Left lung (tissue), 10 donors: Measurements from ENCODE around the gene TFF2. TPM values are rescaled to one million over a fixed set of nuclear protein-coding genes. Genes with fewer than 3 reads are reported as not detected.
A peak's percentile ranks its signal among the peaks of the same experiment; 100 is the strongest.

Source experiments
- ATAC-seq: fragments of 200-7000 bp; cut with Tn5 transposase; one replicate; pipeline ENCODE4 v1.9.1; 2020; ENCODE audit warnings: moderate library complexity
- DNase-seq, 4 donors: peaks; one replicate each; pipeline ENCODE4 v3.0.0-alpha.2; 2013 to 2020
- H3K27ac ChIP-seq, 2 donors: fragments of 200-600 bp; sonication (generic) in 1 of 2; one replicate each; pipeline versions ENCODE4 v1.5.0 to v1.8.0; 2020 to 2021
- H3K27me3 ChIP-seq, 2 donors: fragments of 200-600 bp; sonication (generic) in 1 of 2; one replicate each; pipeline versions ENCODE4 v1.5.0 to v1.8.0; 2020 to 2021
- H3K36me3 ChIP-seq, 2 donors: fragments of 200-600 bp; sonication (generic) in 1 of 2; one replicate each; pipeline versions ENCODE4 v1.5.0 to v1.8.0; 2020 to 2021
- H3K4me1 ChIP-seq, 2 donors: fragments of 200-600 bp; one replicate each; pipeline ENCODE4 v1.8.0; 2021
- H3K4me3 ChIP-seq, 2 donors: fragments of 200-600 bp; sonication (generic) in 1 of 2; one replicate each; pipeline versions ENCODE4 v1.5.0 to v1.8.0; 2020 to 2021; ENCODE audit warnings: mild to moderate bottlenecking in 1 of 2
- H3K9me3 ChIP-seq, 2 donors: fragments of 200-600 bp; sonication (generic) in 1 of 2; one replicate each; pipeline versions ENCODE4 v1.5.0 to v1.8.0; 2020 to 2021
- CTCF ChIP-seq, 2 donors: fragments of 200-600 bp; sonication (generic) in 1 of 2; IDR thresholded peaks; one replicate each; pipeline versions ENCODE4 v1.5.0 to v1.8.0; 2021; ENCODE audit warnings: antibody characterized with exemption in 2 of 2
- intact Hi-C, 2 donors: fragments of 100-400 bp; cut with DNase I; formaldehyde crosslinking; loops; one replicate each; pipeline versions ENCODE4 v1.11.2 to v1.14.2; 2022
- polyA plus RNA-seq, 6 donors: library from polyadenylated mRNA; unstranded; fragments of 120-200 nt; gene quantifications; one replicate each; pipeline ENCODE4 v1.2.1, GENCODE V29; 2013; ENCODE audit not compliant: insufficient read length in 6 of 6
- total RNA-seq, 2 donors: library from RNA; stranded (reverse); fragmentation: NEBNext Ultra II Directional; extraction: Animal tissue kit (Norgen Biotek cat#: 25700); gene quantifications; one replicate each; pipeline ENCODE4 v1.2.1, GENCODE V29; 2021
- donor health status: DM: no; HTN: yes; CAD: no.
- donor health status: DM: no; HTN: no; CAD: no.

TFF2 gene
- total and polyA plus RNA-seq, 8 donors = not detected

- H3K27ac ChIP-seq = no peak overlapping the region
- DNase-seq (no peak), ATAC-seq (no peak)
- no peaks in the 10 kb centered on the region for H3K9me3 ChIP-seq
- no peak overlapping the region for H3K4me3 ChIP-seq
- intact Hi-C loops = no loop called here
- H3K27me3 ChIP-seq = no peaks in the 10 kb centered on the region
- no peak for TF ChIP-seq CTCF (IDR thresholded peaks at IDR 0.05)
- no peaks in the 10 kb centered on the region for H3K36me3 ChIP-seq
- peaks cover 0 to 15% of the 10 kb centered on the region in 2 donors for H3K4me1 ChIP-seq
Measured at GRCh38 chr21:42321231-42321630, 29.6 kb downstream of the TFF2 start.

DNA sequence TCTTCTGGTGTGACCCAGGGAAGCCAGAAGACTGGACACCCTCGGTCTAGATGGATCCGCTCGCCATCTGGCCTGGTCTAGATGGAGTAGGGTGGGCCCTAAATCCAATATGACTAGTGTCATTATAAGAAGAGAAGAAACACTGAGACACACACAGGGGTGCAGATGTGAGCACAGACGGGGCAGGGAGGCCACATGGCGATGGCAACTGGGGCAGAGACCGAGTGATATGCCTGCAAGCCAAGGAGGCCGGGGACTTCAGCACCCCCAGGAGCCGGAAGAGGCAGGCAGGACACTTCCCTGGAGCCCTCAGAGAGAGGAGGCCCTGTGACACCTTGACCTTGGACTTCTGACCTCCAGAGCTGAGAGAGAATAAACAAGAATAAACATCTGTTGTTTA lies 30.0 kb downstream of the TFF2 start:
- no peaks in the 10 kb centered on the region for H3K27me3 ChIP-seq
- no peak for ATAC-seq
- DNase-seq = no peak
- H3K9me3 ChIP-seq = no peaks in the 10 kb centered on the region
- H3K36me3 ChIP-seq = no peaks in the 10 kb centered on the region
- H3K4me1 ChIP-seq = peaks cover 0 to 15% of the 10 kb centered on the region in 2 donors
- no peak overlapping the region for H3K4me3 ChIP-seq
- H3K27ac ChIP-seq = no peak overlapping the region
- no peak for TF ChIP-seq CTCF (IDR thresholded peaks at IDR 0.05)
- intact Hi-C loops = no loop called here

DNA sequence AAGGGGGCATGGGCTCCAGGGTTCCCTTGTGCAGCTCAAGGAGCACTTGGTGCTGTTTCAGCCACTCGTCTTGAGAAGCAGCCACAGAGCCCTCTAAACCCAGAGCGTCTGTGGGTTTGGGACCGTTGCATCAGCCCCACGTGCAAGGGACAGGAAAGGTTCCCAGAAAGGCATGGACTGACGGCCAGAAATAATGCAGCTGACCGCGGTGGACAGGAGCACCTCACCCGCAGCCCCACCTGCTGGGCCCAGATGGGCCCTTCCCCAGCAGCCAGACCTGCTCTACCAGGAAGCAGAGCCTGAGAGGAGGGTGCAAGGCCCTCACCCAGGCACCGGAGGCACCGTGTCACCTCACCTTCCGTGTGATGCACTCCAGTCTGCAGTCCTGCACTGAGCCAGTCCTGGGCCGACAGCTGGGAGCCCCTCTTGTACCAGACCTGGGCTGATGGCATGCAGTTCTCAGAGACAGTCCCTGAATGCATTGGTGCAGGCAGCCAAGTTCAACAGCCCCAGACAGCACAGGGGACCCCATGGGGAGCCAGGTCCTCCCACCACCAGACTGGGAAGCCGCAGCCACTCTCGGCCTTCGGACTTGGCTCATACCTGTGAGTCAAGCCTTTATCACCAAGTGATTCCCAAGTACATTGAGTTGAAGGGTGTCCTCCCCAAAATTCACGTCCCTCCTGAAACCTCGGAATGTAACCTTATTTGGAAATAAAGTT lies 30.8 kb downstream of the TFF2 start:
- no peak overlapping the region for H3K4me3 ChIP-seq
- intact Hi-C loops = no loop called here

GRCh38 chr21:42319376-42319775 lies 31.4 kb downstream of the TFF2 start:
- H3K4me1 ChIP-seq = peaks cover 0 to 15% of the 10 kb centered on the region in 2 donors
- H3K9me3 ChIP-seq = no peaks in the 10 kb centered on the region
- ATAC-seq (peak; percentile 29), DNase-seq (peak in 1 of 4 donors; percentile 86)
- peak overlapping the region in 1 of 2 donors; percentile 64 for H3K27ac ChIP-seq
- no peaks in the 10 kb centered on the region for H3K27me3 ChIP-seq
- no peak for TF ChIP-seq CTCF (IDR thresholded peaks at IDR 0.05)
- no peaks in the 10 kb centered on the region for H3K36me3 ChIP-seq
- intact Hi-C loops = no loop called here
- H3K4me3 ChIP-seq = no peak overlapping the region

More for the DNA sequence above, 30.8 kb downstream of the TFF2 start:
- TF ChIP-seq CTCF (IDR thresholded peaks at IDR 0.05) = no peak
- no peaks in the 10 kb centered on the region for H3K27me3 ChIP-seq
- H3K27ac ChIP-seq = peak overlapping the region in 1 of 2 donors; percentile 64
- ATAC-seq = peak; percentile 66
- peaks cover 0 to 15% of the 10 kb centered on the region in 2 donors for H3K4me1 ChIP-seq
- DNase-seq = peak in 1 of 4 donors; percentile 78
- H3K9me3 ChIP-seq = no peaks in the 10 kb centered on the region
- no peaks in the 10 kb centered on the region for H3K36me3 ChIP-seq

DNA sequence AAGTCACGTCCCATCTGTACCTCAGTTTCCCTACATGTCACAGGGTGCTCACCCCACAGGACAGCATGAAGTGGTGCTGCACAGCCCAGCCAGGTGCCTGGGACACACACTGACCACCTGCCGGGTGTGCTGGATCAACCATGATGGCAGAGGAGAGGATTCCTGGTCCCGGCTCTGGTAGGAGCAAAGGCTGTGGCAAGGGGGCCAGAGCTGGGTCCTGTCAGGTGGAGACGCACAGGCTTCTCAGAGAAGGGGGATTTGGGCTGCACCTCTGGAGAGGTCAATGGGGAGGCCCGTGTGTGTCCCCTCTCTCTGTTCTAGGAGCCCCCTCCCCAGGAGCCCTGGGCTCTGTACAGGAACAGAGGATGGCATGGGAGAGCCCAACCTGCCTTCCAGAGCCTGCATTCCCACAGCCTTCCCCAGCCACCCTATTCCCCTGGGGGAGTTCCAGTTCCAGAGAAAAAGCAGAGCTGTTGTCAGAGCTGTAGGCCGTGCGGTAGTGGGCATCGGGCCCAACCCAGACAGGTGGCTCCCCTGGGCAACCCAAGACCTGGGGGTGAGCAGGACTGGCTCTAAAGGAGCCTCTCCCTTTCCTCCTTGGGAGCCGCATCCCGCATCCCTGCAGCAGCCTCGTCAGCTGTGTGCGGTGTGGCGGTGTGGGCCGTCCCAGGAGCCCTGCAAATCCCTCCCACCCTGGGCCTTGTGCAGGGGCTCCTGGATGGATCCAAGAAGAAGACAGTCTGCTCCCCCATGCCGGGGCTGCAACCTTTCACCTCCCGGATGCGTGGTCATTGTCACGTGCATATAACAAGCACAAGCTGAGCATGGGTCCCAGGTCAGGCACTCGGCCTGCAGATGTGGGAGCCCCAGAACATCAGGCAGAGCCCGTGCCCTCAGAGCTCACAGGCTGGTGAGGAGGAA lies 32.7 kb downstream of the TFF2 start:
- no peaks in the 10 kb centered on the region for H3K9me3 ChIP-seq
- TF ChIP-seq CTCF (IDR thresholded peaks at IDR 0.05) = no peak
- peaks cover 0 to 24% of the 10 kb centered on the region in 2 donors for H3K4me1 ChIP-seq
- H3K4me3 ChIP-seq = no peak overlapping the region
- intact Hi-C loops = no loop called here
- H3K27me3 ChIP-seq = no peaks in the 10 kb centered on the region
- no peak for DNase-seq
- no peaks in the 10 kb centered on the region for H3K36me3 ChIP-seq
- no peak overlapping the region for H3K27ac ChIP-seq
- no peak for ATAC-seq
